ENCODE data around the gene SYT14.
A peak's percentile ranks its signal among the peaks of the same experiment; 100 is the strongest.

Gene SYT14

DNA sequence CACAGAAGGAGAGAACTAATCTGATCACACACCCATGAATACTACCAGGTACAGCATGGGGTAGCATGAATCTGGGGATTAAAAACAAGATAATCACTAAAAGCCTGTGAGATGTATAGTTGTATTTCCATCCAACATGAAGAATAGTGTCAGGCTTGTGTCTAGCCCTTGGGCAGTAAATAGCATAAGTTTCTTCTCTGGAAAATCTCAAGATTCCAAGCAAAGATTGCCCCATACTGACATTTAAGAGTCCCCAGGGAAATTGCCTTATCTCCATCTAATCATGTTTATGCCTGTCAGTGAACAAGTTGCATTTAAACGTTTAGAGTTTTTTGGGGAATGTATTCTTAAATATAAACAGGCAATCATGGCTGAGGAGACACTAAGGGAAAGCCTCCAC, 185.4 kb downstream of the SYT14 start:
- H3K27me3 ChIP-seq (ENCODE audit: insufficient read depth, poor library complexity, severe bottlenecking): no peaks in the 10 kb centered on the region
- H3K4me1 ChIP-seq (ENCODE audit: insufficient read depth, poor library complexity, severe bottlenecking): no peaks in the 10 kb centered on the region
- TF ChIP-seq, protein P1, sequence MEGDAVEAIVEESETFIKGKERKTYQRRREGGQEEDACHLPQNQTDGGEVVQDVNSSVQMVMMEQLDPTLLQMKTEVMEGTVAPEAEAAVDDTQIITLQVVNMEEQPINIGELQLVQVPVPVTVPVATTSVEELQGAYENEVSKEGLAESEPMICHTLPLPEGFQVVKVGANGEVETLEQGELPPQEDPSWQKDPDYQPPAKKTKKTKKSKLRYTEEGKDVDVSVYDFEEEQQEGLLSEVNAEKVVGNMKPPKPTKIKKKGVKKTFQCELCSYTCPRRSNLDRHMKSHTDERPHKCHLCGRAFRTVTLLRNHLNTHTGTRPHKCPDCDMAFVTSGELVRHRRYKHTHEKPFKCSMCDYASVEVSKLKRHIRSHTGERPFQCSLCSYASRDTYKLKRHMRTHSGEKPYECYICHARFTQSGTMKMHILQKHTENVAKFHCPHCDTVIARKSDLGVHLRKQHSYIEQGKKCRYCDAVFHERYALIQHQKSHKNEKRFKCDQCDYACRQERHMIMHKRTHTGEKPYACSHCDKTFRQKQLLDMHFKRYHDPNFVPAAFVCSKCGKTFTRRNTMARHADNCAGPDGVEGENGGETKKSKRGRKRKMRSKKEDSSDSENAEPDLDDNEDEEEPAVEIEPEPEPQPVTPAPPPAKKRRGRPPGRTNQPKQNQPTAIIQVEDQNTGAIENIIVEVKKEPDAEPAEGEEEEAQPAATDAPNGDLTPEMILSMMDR (IDR thresholded peaks at IDR 0.05; ENCODE audit: poor library complexity, severe bottlenecking): no peak
- H3K36me3 ChIP-seq (ENCODE audit: low read depth): no peaks in the 10 kb centered on the region
- no peaks in the 10 kb centered on the region for H3K9me3 ChIP-seq (ENCODE audit: severe bottlenecking)
- no peak overlapping the region for H3K27ac ChIP-seq (ENCODE audit: poor library complexity, severe bottlenecking)
- no peak overlapping the region for H3K4me3 ChIP-seq (ENCODE audit: severe bottlenecking)
- DNase-seq (ENCODE audit: low spot score) (no peak), ATAC-seq (ENCODE audit: low read depth) (no peak)

DNA sequence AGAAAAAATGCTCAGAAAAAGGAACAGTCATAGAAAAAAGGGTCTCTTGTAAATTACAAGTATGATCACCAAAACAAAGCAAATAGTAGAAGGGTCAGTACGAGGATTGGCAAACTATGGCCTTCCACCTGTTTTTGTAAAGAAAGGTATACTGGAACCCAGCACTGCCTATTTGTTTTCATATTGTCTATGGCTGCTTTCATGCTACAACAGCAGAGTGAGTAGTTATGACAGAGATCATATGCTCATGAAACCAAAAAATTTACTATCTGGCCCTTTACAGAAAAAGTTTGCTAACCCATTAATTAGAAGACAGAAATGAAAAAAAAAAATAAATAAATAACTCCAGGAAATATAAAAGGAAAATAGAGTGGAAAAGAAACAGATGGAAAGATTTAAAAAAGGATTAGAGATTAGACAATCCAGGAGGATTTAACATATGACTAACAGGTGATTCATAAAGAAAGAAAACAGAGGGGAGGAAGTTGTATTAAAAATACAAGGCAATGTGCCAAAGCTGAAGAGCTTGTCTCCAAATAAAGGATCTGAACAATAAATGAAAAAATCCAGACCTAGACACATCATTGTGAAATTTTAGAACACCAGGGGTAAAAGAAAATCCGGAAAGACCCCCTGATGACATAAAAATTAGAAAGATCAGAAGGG, 186.0 kb downstream of the SYT14 start:
- H3K36me3 ChIP-seq (ENCODE audit: low read depth): no peaks in the 10 kb centered on the region
- peak; percentile 41; the same call in 1 of the 3 replicates for ATAC-seq (ENCODE audit: low read depth)
- no peaks in the 10 kb centered on the region for H3K9me3 ChIP-seq (ENCODE audit: severe bottlenecking)
- no peak for DNase-seq (ENCODE audit: low spot score)
- no peaks in the 10 kb centered on the region for H3K27me3 ChIP-seq (ENCODE audit: insufficient read depth, poor library complexity, severe bottlenecking)
- H3K4me1 ChIP-seq (ENCODE audit: insufficient read depth, poor library complexity, severe bottlenecking): no peaks in the 10 kb centered on the region
- no peak overlapping the region for H3K27ac ChIP-seq (ENCODE audit: poor library complexity, severe bottlenecking)
- TF ChIP-seq, protein P1 (IDR thresholded peaks at IDR 0.05; ENCODE audit: poor library complexity, severe bottlenecking): no peak
- H3K4me3 ChIP-seq (ENCODE audit: severe bottlenecking): no peak overlapping the region

DNA sequence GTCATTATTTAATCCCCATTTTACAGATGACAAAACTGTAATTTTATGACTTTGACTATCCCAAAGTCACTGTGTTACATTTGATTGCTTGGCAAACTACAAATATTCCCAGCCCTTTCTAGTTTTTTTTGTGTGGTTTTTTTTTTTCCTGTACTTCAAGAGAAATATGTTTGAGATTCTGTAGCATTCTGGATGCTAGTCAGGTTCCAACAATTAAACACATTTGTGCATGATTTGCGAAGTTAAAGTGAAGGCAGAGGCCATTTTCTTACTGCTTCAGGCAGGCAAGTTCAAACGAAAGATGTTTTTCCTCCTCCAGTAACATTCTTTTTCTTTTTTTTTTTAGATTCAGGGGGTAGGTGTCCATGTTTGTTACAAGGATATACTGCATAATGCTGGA, 186.7 kb downstream of the SYT14 start:
- Histone ChIP-seq H3K27ac (ENCODE audit: poor library complexity, severe bottlenecking) (no peak overlapping the region), H3K36me3 (ENCODE audit: low read depth) (no peaks in the 10 kb centered on the region), H3K4me1 (ENCODE audit: insufficient read depth, poor library complexity, severe bottlenecking) (no peaks in the 10 kb centered on the region), H3K9me3 (ENCODE audit: severe bottlenecking) (no peaks in the 10 kb centered on the region), H3K27me3 (ENCODE audit: insufficient read depth, poor library complexity, severe bottlenecking) (no peaks in the 10 kb centered on the region), H3K4me3 (ENCODE audit: severe bottlenecking) (no peak overlapping the region)
- DNase-seq (ENCODE audit: low spot score) (no peak), ATAC-seq (ENCODE audit: low read depth) (no peak)
- TF ChIP-seq, protein P1 (IDR thresholded peaks at IDR 0.05; ENCODE audit: poor library complexity, severe bottlenecking): no peak

DNA sequence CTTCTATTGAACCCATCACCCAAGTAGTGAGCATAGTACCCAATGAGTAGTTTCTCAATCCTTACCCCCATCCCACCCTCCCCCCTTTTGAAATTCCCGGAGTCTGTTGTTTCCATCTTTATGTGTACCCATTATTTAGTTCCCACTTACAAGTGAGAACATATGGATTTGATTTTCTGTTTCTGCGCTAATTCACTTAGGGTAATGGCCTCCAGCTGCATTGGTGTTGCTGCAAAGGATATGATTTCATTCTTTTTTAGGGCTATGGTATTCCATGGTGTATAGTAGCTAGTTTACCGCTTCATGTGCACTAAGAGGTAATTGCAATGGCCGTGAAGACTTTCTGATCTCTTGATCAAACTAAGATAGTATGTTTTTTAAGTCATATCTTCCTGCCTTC, 187.1 kb downstream of the SYT14 start:
- H3K36me3 ChIP-seq (ENCODE audit: low read depth): no peaks in the 10 kb centered on the region
- H3K27me3 ChIP-seq (ENCODE audit: insufficient read depth, poor library complexity, severe bottlenecking): no peaks in the 10 kb centered on the region
- DNase-seq (ENCODE audit: low spot score) (no peak), ATAC-seq (ENCODE audit: low read depth) (no peak)
- no peaks in the 10 kb centered on the region for H3K4me1 ChIP-seq (ENCODE audit: insufficient read depth, poor library complexity, severe bottlenecking)
- TF ChIP-seq, protein P1 (IDR thresholded peaks at IDR 0.05; ENCODE audit: poor library complexity, severe bottlenecking): no peak
- no peaks in the 10 kb centered on the region for H3K9me3 ChIP-seq (ENCODE audit: severe bottlenecking)
- no peak overlapping the region for H3K27ac ChIP-seq (ENCODE audit: poor library complexity, severe bottlenecking)
- no peak overlapping the region for H3K4me3 ChIP-seq (ENCODE audit: severe bottlenecking)

DNA sequence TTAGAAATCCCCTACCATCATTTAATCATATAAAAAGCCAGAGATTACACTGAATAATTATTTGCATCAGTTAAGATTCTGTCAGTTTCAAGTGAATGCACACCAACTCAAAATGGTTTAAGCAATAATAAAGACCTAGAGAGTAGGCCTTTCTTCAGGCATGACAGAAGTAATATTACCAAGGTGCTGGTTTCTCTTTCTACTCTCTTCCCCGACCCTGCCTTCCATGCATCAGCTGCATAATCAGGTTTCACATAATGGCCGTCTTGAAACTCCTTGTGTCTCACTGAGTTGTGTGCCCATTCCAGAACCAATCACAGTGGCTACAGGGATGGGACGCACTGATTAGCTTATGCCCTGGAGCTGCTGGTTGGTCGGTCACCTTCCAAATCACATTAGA, 191.1 kb downstream of the SYT14 start:
- TF ChIP-seq, protein P1 (IDR thresholded peaks at IDR 0.05; ENCODE audit: poor library complexity, severe bottlenecking): no peak
- Histone ChIP-seq H3K4me3 (ENCODE audit: severe bottlenecking) (no peak overlapping the region), H3K36me3 (ENCODE audit: low read depth) (no peaks in the 10 kb centered on the region), H3K4me1 (ENCODE audit: insufficient read depth, poor library complexity, severe bottlenecking) (no peaks in the 10 kb centered on the region), H3K27ac (ENCODE audit: poor library complexity, severe bottlenecking) (no peak overlapping the region), H3K27me3 (ENCODE audit: insufficient read depth, poor library complexity, severe bottlenecking) (no peaks in the 10 kb centered on the region), H3K9me3 (ENCODE audit: severe bottlenecking) (no peaks in the 10 kb centered on the region)
- no peak for DNase-seq (ENCODE audit: low spot score)
- no peak for ATAC-seq (ENCODE audit: low read depth)
